Loucy (cell line): Measurements from ENCODE around the gene PGF.

Source experiments
- H2AFZ ChIP-seq: fragments of 200-600 bp; sonication (generic); 2 replicates; pipeline ENCODE4 v1.6.0; 2016; ENCODE audit warnings: antibody characterized with exemption, mild to moderate bottlenecking, low read length, moderate library complexity
- H3F3A ChIP-seq: fragments of 200-600 bp; 2 replicates; pipeline ENCODE4 v1.6.0; 2016; ENCODE audit warnings: antibody characterized with exemption, low read depth, mild to moderate bottlenecking
- H3K27me3 ChIP-seq: fragments of 200-600 bp; sonication (generic); 2 replicates; pipeline ENCODE4 v1.6.1; 2014; ENCODE audit warnings: low read length, mild to moderate bottlenecking; ENCODE audit not compliant: insufficient read depth, poor library complexity, severe bottlenecking
- H3K36me3 ChIP-seq: fragments of 200-600 bp; sonication (generic); 2 replicates; pipeline ENCODE4 v1.6.1; 2016; ENCODE audit warnings: low read length; ENCODE audit not compliant: insufficient read depth
- H3K4me1 ChIP-seq: fragments of 200-600 bp; sonication (generic); 2 replicates; pipeline ENCODE4 v1.5.1; 2014; ENCODE audit warnings: low read length, mild to moderate bottlenecking; ENCODE audit not compliant: insufficient read depth, poor library complexity, severe bottlenecking
- H3K4me2 ChIP-seq: fragments of 200-600 bp; sonication (generic); 2 replicates; pipeline ENCODE4 v1.6.0; 2014; ENCODE audit warnings: antibody characterized with exemption, low read length, low read depth, mild to moderate bottlenecking; ENCODE audit not compliant: poor library complexity, severe bottlenecking
- H3K4me3 ChIP-seq: fragments of 200-600 bp; sonication (generic); 2 replicates; pipeline ENCODE4 v1.5.1; 2014; ENCODE audit warnings: low read length, mild to moderate bottlenecking, mixed read lengths; ENCODE audit not compliant: poor library complexity, severe bottlenecking
- H3K79me2 ChIP-seq: fragments of 200-600 bp; sonication (generic); 2 replicates; pipeline ENCODE4 v1.6.1; 2014; ENCODE audit warnings: low read length; ENCODE audit not compliant: insufficient read depth
- H3K9ac ChIP-seq: fragments of 200-600 bp; sonication (generic); 2 replicates; pipeline ENCODE4 v1.6.0; 2014; ENCODE audit warnings: mild to moderate bottlenecking, low read depth, low read length, moderate library complexity; ENCODE audit not compliant: poor library complexity, severe bottlenecking
- H3K9me2 ChIP-seq: fragments of 200-600 bp; sonication (generic); replicated peaks from 2 replicates; pipeline ENCODE4 v1.6.1; 2016; ENCODE audit warnings: low read depth, low read length, mixed read lengths
- H3K9me3 ChIP-seq: fragments of 200-600 bp; sonication (generic); 2 replicates; pipeline ENCODE4 v1.6.1; 2014; ENCODE audit warnings: mild to moderate bottlenecking, antibody characterized with exemption, low read length, low read depth; ENCODE audit not compliant: insufficient read depth
- H4K20me1 ChIP-seq: fragments of 200-600 bp; sonication (generic); 2 replicates; pipeline ENCODE4 v1.6.0; 2014; ENCODE audit warnings: antibody characterized with exemption, low read length, mild to moderate bottlenecking; ENCODE audit not compliant: insufficient read depth, poor library complexity, severe bottlenecking
- EZH2phosphoT487 ChIP-seq: fragments of 200-600 bp; IDR thresholded peaks from 2 replicates; pipeline ENCODE4 v1.6.1; 2018; ENCODE audit warnings: antibody characterized with exemption, mild to moderate bottlenecking, moderate library complexity, borderline replicate concordance
- TF ChIP-seq, protein P1 (sequence below): fragments of 200-600 bp; sonication (generic); conservative IDR thresholded peaks from 2 replicates; pipeline ENCODE4 v1.5.1; 2014; ENCODE audit warnings: mild to moderate bottlenecking, antibody characterized with exemption, low read length

PGF gene

DNA sequence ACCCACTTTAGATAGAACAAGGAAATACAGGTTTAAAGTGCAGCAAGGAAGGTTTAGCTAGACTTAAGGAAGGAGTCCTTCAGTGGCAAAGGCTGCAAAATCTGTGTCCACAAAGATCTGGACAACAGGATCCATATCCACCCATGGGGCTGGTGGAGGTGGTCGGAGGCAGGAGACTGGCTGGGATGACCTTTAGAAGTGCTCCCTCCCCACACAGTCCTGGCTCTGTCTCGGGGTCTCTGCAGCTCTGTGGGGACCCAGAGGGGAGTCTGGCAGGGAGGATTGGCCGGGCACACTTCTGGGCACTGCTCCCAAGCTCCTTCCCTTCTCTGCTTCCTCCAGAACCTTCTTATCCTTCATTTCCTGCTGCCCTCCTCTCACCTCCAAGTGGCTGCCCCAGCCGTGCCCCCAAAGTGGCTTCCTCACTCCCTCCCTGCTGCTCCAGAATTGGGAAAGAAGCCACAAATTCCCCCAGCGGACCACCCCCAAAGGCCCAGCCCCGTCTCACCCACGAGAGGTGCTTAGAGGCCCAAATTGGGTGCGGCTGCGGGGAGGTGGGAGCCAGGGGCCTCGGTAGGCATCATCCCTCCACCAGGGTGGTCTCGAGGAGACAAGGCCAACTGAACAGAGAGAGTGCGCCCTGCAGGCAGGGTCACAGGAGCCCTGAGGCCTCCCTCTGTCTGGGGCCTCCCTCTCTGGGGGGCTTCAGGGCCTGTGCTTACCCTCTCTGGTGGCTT is 21.9 kb upstream of the PGF start:
- Histone ChIP-seq H2AFZ (no peak overlapping the region), H3K9me3 (no peaks in the 10 kb centered on the region), H3K9ac (no peak overlapping the region), H3K4me1 (peaks cover 15% of the 10 kb centered on the region), H3K9me2 (no peaks in the 10 kb centered on the region), H3K4me2 (no peak overlapping the region), H3K27me3 (no peaks in the 10 kb centered on the region), H4K20me1 (no peaks in the 10 kb centered on the region), H3K36me3 (no peaks in the 10 kb centered on the region), H3K79me2 (no peaks in the 10 kb centered on the region), H3K4me3 (no peak overlapping the region), H3F3A (no peaks in the 10 kb centered on the region)
- no peak for TF ChIP-seq EZH2phosphoT487
- TF ChIP-seq, protein P1, sequence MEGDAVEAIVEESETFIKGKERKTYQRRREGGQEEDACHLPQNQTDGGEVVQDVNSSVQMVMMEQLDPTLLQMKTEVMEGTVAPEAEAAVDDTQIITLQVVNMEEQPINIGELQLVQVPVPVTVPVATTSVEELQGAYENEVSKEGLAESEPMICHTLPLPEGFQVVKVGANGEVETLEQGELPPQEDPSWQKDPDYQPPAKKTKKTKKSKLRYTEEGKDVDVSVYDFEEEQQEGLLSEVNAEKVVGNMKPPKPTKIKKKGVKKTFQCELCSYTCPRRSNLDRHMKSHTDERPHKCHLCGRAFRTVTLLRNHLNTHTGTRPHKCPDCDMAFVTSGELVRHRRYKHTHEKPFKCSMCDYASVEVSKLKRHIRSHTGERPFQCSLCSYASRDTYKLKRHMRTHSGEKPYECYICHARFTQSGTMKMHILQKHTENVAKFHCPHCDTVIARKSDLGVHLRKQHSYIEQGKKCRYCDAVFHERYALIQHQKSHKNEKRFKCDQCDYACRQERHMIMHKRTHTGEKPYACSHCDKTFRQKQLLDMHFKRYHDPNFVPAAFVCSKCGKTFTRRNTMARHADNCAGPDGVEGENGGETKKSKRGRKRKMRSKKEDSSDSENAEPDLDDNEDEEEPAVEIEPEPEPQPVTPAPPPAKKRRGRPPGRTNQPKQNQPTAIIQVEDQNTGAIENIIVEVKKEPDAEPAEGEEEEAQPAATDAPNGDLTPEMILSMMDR: no peak

DNA sequence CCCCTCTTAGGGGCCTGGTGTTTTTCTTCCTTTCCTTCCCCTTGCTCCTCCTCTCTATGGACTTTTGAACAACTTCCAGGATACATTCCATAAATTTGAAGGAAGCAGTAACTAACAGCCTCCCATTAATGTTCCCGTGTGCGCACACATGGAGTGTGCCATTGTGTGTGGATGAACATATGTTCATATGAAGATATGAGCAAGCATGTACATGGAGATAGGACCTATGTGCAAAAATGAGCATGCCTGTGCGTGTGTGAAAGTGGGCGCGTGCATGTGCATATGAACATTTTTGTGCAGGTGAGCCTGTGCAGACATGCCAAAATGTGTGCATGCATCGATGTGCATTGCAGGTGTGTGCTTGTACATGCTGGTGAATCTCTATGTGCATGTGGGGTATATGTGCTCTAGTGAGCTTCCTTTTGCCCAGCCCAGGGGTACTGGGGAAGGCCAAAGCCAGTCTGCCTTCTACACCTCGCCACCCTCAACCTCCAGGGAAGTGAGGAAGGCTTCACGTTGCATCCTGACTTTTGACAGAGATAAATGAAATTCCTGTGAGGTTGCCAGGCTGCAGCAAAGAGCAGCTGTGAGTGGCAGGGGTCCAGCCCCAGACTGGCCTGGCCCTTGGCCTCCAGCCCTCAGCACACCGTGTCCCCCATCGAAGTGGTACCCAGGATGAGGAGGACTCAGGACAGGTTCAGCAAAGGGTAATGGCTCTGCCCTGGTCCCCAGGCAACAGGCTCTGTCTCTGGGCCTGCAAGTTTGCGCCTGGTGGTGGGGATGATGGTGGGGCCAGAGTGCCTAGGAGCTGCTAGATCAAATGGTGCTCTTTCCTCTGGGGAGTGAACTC is 21.1 kb upstream of the PGF start:
- Histone ChIP-seq H3K4me1 (peaks cover 15% of the 10 kb centered on the region), H2AFZ (no peak overlapping the region), H3K9me3 (no peaks in the 10 kb centered on the region), H4K20me1 (no peaks in the 10 kb centered on the region), H3K4me2 (no peak overlapping the region), H3K79me2 (no peaks in the 10 kb centered on the region), H3K36me3 (no peaks in the 10 kb centered on the region), H3K9ac (no peak overlapping the region), H3F3A (no peaks in the 10 kb centered on the region), H3K4me3 (no peak overlapping the region), H3K27me3 (no peaks in the 10 kb centered on the region), H3K9me2 (no peaks in the 10 kb centered on the region)
- TF ChIP-seq, protein P1: no peak
- TF ChIP-seq EZH2phosphoT487: no peak

DNA sequence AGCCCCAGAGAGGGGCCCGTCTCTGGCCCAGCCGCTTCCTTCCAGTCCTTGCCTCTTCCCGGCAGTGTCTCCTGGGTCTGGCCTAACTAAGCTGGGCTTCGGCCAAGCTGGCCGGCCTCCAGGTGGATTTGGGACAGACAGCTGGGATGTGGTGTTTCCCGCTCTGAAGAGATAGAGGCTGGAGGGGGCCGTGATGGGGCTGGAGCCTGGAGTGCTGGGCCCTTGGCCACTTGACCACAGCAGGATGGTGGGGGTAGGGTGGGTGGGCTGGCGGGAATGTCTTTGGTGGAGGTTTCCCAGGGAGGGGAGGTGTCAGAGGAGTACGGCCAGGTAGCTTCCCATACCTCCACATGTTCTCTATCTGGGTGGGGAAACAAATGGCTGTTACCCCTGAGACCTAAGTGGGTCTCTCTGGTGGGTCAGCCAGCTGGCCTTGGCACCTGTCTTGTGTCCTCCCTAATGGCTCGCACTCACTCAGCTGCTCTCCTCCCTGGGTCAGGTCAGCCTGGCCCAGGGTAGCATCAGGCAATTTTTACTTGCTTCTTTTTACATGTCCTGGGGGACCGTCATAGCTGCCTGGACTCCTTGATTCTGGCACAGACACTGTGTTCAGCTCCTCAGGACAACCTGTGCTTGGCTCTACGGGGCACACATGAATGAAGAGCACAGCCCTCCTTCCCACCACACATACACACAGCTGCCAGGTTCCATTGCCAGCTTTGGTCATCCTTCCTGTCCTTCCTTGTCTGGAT is 19.8 kb upstream of the PGF start:
- Histone ChIP-seq H3K4me2 (no peak overlapping the region), H3K9me3 (no peaks in the 10 kb centered on the region), H3K9me2 (no peaks in the 10 kb centered on the region), H3K4me1 (peaks cover 15% of the 10 kb centered on the region), H4K20me1 (no peaks in the 10 kb centered on the region), H2AFZ (no peak overlapping the region), H3F3A (no peaks in the 10 kb centered on the region), H3K36me3 (no peaks in the 10 kb centered on the region), H3K4me3 (no peak overlapping the region), H3K27me3 (no peaks in the 10 kb centered on the region), H3K79me2 (no peaks in the 10 kb centered on the region), H3K9ac (no peak overlapping the region)
- TF ChIP-seq, protein P1: no peak
- no peak for TF ChIP-seq EZH2phosphoT487
